HG02870 (cell line): ENCODE results near the gene MFSD2B.
"Not testable (repeated sequence)": the region's sequence is repeated elsewhere in the genome, so short reads cannot be mapped to it uniquely, and the experiment has no call there.

ENCODE experiments used
- ATAC-seq: cut with Tn5 transposase; IDR thresholded peaks from one replicate; pipeline ENCODE4 v1.9.1; 2021; ENCODE audit warnings: mild to moderate bottlenecking, moderate library complexity; ENCODE audit not compliant: unreplicated experiment

MFSD2B gene

DNA sequence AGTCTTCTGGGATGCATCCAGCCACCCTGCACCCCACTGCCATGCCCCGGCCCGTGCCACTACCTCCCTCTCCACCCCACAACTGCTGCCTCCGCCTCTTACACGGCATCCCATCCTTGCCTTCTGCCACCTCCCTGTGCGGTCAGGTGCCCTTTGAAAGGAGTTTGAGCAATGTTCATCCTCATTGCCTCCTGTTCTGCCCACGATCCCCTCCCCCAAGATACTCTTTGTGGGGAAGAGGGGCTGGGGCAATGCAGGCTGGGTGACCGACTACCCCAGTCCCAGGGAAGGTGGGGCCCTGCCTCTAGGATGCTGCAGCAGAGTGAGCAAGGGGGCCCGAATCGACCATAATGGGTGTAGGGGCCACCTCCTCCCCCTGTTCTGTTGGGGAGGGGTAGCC lies 8.4 kb downstream of the MFSD2B start:
- no peak for ATAC-seq

DNA sequence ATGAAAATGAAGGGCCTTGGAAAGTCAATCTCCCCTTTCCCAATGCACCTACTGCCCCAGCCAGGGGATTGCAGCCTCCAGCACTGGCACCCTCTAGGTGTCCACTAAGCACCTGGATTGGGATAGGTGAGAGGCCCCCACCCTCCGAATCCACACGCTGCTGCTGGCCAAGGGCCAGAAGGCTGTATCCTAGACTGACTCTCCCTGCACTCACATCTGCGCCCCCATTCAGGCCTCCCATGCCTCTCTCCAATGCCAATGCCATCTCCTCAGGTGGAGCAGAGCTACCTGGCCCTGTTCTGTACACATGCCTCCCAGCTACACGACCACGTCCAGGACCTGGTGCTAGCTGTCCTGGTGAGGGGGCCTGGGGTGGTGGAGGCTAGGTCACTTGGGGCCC lies 9.8 kb downstream of the MFSD2B start:
- ATAC-seq = no peak

DNA sequence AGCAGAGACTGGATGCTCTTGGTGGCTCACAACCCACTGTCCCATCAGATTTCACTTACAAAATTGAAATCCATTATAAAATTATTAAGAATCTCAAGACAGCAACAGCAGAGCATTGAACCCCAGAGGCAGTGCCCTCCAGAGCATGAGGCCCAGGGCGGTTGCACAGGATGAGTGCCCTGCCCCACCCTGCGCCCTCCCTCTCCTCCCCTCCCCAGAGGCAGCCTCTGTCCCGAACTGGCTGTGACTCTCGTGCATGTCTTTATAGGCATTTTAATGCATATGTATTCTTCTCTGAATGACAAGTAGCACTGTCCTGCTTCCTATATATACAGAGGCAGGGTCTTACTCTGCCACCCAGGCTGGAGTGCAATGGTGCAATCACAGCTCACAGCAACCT lies 10.4 kb downstream of the MFSD2B start:
- ATAC-seq = no peak

DNA sequence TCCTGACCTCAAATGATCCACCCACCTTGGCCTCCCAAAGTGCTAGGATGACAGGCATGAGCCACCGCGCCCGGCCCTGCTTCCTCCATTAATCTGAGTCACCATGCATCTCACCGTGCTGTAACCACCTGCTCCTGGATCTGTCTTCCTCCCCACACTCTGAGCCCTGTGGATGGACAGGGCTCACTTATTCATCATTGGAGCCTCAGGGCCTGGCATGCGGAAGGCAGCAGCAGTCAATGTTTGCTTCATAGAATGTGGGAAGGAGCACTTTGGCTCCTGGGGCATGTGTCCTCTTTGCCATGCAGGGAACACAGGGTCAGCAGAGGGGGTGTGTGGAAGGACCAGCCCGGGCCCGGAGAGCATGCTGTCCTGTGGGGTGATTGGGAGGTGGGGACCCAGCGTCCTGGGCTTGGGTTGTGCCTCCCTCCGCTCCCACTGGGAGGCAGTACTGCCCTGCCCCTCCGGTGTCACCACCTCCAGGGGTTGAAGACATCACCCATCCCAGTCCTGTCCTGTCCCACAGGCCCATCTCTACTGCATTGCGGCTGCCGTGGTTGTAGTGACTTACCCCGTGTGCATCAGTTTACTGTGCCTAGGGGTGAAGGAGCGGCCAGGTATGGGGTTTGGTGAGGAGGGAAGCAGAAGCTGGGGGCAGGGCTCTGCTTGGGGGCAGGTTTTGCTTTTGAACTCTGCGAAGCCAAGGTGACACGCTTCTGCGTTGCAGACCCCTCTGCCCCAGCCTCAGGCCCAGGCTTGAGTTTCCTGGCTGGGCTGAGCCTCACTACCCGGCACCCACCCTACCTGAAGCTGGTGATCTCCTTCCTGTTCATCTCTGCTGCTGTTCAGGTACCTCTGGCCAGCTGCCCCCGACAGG lies 11.5 kb downstream of the MFSD2B start:
- no peak for ATAC-seq

DNA sequence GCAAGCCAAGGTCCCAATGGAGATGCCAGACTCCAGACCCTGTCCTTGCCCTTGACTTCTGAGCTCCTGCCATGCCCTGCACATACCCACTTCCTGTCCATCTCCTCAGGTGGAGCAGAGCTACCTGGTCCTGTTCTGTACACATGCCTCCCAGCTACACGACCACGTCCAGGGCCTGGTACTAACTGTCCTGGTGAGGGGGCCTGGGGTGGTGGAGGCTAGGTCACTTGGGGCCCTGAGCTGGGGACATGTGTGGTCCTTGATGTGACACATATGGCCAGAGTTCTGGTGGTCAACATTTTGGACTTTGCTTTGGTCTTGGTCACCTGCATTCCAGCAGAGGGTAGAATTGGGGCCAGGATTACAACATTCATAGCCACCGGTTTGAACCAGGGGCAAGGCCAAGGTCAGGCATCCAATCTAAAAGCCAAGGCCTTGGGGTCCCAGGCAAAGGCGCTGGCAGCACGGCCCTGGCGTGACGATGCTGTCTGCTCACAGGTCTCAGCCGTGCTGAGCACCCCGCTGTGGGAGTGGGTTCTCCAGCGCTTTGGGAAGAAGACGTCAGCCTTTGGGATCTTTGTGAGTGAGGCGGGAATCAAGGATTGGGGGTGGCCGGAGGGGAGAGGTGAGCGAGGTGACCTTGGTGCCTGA lies 12.6 kb downstream of the MFSD2B start:
- ATAC-seq = no peak

DNA sequence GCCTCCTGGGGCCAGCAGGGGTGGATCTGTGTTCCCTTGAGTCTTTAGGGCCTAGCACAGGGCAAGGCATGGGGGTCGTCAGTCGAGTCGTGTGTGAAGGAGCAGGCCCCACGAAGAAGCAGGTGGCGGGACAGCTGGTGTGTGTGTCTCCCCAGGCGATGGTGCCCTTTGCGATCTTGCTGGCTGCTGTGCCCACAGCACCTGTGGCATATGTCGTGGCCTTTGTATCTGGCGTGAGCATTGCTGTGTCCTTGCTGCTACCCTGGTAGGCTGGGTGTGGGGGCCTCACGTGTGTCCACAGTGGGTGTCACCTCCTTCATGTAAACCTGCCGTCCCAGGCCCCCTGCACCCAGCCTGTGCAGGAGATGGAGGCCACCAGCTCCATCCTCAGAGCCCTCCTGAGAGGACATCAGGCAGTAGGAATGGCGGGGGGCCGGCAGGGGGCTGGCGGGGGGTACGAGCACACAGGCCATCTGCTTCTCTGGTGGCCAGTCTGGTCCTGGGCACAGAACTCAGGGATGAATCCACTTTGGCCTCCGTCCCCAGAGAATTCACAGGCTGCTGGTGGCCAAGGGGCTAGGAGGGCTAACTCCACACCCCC lies 13.2 kb downstream of the MFSD2B start:
- no peak for ATAC-seq

DNA sequence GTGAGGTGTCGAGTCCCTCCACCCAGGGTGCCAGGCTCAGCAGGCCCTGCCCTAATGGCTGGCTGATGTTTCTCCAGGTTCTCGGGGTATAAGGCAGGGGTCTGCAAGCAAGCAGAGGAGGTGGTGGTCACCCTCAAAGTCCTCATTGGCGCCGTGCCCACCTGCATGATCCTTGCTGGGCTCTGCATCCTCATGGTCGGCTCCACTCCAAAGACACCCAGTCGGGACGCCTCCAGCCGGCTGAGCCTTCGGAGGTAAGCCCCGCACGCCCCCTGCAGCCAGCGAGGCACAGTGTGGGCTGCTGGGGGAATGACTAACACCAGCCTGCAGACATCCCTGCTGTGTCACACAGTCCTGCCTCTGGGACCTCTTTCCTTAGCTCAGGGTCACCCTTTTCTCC lies 14.1 kb downstream of the MFSD2B start:
- ATAC-seq = no peak

DNA sequence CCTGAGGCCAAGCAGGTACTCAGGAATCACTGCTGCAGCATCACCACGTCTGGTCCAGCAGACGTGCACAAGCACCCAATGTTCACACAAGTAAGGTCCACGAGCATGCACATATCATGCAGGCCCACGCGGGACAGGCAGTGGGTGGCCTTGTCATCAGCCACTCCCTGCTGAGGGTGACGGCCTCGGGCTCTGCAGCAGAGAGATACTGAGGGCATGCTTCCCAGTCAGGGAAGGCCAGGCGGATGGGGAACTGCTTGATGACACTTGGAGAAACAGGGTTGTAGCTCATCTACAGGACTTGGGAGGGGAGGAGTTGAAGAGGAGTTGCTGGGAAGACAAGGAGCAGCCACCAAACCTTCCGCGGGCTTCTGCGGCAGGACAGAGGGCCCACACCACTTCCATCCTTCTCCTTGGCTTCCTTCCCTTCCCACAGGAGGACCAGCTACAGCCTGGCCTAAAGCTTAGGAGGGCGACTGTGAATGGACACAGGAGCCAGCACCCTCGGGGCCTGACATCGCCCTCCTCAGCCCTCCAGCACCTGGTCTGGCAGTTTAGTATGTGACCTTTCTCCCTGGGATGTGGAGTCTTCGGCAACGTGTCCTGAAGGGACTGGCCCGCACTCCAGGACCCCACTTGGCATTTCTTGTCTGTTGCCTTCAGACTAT lies 15.2 kb downstream of the MFSD2B start:
- ATAC-seq = no peak

DNA sequence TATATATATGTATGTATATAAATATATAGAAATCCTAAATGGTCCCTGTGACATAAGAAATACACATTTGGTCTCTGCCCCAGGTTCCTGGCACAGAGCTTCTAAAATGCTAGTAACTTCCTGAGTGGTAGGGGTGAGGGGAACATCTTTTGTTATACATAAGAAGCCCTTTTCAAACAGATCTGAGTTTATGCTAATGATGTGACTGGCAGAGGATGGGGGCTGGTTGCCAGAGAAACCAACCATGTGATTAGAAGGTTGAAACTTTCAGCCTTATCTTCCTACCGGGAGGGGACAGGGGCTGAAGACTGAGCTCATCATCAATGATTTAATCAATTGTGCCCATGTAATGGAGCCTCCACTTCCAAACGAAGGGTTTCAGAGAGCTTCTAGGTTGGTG lies 16.3 kb downstream of the MFSD2B start:
- no peak for ATAC-seq

DNA sequence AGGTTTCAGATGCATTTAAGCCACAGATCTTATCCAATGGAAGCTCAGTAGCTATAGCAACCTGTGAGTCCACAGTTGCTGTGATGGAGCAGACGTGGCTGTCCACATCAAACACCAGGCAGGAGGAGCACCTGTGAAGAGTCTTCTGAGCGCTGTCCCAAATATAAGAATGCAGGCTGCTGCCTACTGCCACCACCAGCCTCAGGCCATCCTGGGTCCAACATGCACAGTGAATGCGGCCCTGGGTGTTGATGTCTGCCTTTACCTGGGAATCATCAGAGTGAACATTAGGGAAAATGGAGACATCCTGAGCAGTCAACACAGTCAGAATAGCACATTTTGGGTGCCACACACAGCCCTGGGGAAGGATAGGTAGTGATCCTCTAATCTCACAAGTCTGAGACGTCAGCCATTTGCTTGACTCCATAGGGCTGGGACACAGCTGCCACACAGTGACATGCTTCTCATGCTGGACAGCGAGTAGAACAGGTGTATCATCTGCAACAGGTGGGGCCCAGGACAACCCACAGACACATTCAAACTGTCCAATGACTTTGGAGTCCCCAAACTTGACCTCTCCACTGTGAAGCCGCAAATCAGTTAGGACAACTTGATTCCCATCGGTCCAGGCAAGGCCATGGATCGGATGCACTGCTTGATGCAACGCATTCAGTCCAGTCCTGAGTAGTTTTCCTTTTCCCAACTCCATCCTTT lies 29.1 kb downstream of the MFSD2B start:
- ATAC-seq = no peak

DNA sequence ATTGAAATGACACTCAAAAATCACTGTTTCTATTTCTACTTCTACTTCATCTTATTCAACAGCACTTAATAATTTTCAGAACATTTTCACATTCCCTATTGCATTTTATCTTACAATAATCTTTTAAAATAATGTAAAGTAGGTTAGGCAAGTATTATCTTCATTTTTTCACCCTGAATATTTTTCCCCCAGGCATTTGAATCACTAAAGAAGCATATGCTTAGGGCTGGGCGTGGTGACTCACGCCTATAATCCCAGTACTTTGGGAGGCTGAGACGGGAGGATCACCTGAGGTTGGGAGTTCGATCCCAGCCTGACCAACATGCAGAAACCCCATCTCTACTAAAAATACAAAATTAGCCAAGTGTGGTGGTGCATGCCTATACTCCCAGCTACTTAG lies 30.6 kb downstream of the MFSD2B start:
- no peak for ATAC-seq

DNA sequence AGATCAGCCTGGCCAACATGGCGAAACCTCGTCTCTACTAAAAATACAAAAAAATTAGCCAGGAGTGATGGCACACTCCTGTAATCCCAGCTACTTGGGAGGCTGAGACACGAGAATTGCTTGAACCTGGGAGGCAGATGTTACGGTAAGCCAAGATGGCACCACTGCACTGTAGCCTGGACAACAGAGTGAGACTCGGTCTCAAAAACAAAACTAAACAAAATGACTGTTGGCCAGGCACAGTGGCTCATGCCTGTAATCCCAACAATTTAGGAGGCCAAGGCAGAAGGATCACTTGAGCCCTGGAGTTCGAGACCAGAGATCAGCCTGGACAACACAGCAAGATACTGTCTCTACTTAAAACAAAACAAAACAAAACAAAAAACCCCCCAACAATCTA lies 33.2 kb downstream of the MFSD2B start:
- ATAC-seq = not testable (repeated sequence)

DNA sequence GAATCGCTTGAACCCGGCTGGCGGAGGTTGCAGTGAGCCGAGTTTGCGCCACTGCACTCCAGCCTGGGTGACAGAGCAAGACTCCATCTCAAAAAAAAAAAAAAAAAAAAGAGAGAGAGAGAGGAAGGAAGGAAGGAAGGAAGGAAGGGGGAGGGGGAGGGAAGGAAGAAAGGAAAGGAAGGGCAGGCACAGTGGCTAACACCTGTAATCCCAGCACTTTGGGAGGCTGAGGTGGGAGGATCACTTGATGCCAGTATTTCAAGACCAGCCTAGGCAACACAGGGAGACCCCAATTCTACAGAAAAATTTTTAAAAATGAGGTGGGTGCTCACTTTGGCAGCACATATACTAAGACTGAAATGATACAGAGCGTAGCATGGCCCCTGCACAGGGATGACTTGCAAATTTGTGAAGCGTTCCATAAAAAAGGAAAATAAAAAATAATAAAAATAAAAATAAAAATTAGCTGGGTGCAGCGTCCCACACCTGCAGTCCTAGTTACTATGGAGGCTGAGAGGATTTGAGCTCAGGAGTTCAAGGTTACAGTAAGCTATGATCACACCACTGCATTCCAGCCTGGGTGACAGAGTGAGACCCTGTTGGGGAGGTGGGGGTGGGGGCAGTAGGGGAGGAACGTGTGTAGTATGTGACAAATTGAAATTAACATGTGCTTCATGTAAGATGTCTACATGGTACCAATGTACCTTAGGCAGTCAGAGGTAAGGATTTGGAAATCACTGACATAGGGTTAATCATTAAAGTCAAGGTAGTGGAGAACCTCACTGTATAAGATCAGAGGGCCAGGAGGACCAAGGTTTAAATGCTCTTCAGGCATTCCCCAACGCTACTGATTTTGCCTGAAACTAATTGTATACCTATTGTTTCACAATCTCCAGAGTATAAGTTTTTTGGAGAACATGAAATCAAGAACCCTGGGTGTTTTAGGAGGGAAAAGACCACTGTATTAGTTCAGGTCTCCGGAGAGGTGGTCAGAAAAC lies 35.9 kb downstream of the MFSD2B start:
- no peak for ATAC-seq

DNA sequence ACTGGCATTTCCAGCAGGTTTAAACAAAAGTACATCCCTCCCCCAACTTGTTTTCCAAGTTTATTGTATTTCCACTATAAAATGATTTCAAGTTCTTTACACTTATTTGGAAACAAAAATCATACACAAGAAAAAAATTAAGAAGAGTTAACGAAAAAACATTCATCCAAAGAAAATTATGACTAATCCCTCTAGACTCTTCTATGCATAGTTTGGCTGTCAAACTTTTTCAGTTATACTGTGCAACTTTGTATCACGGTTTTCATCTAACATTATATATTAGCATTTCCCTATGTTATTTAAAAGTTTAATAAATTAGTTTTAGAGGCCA lies 36.7 kb downstream of the MFSD2B start:
- no peak for ATAC-seq

DNA sequence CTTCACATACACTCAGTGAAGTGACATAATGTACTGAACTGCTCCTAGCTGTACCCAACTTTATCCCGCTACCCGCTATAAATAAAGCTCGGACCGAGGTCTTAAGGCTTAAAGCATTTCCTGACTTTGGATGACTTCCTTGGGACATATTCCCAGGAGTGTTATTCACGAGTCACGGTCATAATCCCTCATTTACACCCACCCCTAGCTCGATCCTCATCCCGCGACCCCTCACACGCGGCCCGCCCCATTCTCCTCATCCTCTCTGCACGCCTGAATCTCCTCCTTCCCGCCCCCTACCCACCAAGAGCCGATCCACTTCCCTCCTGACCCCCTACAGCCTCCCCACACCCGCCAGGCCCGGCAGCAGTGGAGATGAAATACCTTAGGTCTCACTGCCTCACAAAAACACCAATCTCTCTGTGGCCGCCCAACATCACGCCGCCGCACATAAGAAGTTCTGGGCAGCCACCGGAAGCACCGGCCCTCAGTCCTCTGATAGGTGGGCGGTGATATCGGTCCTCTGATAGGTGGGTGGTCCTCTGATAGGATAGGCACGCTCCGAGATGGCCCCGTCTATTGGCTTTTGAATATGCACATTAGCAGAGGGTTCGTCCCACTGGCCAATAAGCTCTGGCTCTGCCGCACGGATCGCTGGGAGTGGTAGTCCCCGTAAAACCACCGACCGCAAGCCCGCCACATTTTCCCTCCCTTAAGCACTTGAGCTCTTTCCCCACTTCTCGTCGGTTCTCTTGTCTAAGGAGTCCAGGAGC lies 37.2 kb downstream of the MFSD2B start, which contains the start of gene WDCP:
Gene WDCP, minus strand, starts transcription at position 462 of the 773 bp plus-strand sequence. CDS start 7,897 bp downstream, outside the sequence.
- peak; percentile 99 for ATAC-seq

DNA sequence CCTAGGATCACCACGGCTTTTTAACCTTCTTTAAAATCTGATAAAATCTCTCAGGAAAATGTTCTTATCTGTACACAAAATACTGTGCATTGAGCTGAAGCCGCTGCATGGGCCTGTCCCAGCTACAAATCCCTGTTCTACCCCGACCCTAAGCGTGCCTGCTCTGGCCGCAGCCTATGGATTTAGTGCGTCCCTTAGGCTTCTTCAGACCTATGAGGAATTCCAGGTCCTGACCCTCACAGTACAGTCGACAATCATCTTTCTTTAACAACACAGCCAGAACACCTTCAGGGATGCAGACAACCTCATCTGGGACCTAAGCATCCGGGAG lies 37.8 kb downstream of the MFSD2B start:
- no peak for ATAC-seq

DNA sequence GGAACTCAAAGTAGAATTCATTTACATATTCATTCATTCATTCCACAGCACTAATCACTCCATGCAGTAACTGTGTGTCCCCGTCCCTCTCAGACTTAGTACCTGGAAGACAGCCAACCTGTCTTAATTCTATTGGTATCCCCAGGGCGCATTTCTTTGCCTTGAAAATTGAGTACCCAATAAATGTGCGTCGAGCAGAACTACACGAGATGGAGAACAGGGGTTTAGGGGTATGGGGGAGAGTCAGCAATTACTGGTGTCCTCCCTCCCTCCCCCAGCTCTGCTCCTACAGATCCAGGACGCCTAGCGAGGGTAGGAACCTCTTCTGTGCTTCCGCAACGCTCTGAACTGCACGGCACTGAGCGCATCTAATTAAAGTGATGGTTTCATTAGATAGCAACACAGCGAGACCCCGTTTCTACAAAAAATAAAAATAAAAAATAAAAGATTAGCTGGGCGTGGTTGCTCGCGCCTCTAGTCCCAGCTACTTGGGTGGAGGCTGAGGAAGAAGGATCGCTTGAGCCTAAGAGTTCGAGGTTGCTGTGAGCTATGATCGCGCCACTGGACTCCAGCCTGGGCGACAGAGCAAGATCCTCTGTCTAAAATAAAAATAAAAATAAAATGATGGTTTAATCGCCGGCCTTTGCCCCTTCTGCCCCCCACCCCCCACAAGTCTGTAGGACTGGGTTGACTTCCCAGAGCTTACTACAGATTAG lies 39.0 kb downstream of the MFSD2B start:
- no peak for ATAC-seq

DNA sequence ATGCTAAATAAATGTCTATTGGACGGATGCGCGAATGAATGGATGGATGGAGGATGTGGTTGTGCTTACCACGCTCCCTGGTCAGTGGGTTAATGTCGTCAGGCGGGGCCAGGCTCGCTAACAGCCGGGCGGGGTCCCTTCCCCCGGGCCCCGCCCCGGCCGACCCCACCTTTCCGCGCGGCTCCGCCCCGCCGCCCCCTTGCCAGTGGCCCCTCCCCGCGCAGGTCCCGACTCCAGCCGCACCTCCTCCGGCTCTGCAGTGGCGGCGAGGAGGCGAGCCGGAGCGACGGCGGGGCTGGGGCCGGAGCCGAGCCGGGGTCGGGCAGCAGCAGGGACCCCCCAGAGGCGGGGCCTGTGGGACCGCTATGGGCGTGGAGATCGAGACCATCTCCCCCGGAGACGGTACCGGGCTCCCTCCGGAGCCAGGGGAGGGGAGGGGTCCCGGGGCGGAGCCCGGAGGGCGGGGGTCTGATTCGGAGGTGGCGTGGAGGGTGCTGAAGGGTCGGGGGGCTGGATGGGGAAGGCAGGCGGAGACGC lies 39.7 kb downstream of the MFSD2B start, which contains the start of gene FKBP1B:
Gene FKBP1B, plus strand, starts transcription at position 257 of the 537 bp plus-strand sequence. Its CDS starts 109 bp downstream, at position 366.
- no peak for ATAC-seq
